ENCODE measurements around the gene CDYL.

CDYL gene

GRCh38 chr6:4774715-4775493 lies 1.3 kb upstream of the CDYL start:
- DNase-seq = peak; percentile 49

DNA sequence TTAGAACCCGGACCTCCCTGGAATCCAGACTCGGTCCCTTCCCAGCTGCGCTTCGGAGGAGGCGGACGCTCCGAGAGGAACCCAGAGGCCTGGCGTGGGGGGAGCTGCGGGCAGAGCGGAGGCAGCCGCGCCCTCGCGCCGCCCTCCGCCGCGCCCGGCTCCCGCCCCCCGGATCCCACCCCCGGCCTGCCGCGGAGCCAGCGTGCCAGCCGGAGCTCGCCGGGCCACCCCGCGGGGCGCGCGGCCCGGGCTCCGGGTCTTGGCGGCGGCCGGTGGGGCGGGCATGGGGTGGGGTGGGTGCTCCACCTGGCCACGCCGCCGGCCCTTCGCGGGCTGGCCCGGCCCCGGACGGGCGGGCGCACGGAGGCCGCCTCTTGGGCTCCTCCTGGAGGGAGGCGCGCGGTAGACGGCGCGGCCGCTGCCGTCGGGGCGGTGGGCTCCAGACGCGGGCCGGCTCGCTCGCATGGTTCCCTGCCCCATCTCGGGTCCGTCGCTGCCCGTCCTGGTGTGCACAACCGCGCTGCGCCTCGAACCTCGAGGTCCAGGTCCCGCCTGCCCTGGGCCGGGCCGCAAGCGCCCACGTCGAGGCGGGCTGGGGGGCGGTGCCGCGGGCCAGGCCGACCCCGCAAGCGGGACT lies 592 bp upstream of the CDYL start:
- peak; percentile 67 for DNase-seq

- peak; percentile 42 for DNase-seq
Measured at GRCh38 chr6:4776493-4777393, 539 bp downstream of the CDYL start.

DNA sequence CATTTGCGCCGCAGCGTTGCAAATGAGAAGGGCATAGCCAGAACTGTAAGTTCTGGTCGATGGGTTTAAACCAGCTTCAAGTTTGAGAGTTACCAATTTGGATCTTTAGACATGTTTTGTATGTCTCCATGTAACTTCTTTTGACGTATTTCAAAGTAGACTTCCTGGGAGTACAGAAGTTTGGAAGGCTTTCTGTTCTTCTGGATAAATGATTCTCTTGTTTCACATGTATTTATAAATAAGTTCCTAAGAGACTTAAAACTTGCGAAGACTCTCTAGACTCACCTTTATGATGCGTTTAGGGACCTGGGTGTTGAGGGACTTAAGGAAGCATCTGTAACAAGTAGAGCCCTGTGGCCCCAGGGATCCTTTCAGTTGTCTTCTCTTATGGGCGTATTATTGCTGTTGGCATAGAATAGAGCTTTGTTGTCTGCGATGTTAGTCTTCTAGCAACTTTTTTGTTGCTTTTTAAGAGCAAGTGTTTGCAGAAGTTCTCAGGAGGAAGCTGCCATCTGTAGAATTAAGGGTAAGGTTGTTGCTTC lies 1.3 kb downstream of the CDYL start:
- no peak for DNase-seq

- no peak for DNase-seq
Measured at GRCh38 chr6:4778086-4778485, 1.9 kb downstream of the CDYL start.

DNA sequence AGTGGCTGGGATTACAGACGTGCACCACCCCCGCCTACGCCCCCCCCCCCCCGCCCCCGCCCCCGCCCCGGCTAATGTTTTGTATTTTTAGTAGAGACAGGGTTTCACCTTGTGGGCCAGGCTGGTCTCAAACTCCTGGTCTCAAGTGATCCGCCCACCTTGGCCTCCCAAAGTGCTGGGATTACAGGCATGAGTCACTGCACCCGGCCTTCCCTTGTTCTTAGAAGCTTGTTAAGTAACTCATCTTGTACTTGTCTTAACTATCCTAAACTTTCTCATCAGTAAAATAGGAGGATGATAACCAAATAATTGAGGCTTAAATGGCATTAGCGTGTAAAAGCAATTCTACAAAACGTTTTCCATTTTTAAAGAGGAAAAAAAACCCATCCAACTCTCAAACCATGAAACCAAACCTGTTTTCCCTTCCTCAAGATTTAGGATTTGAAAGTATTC lies 4.2 kb downstream of the CDYL start:
- DNase-seq = no peak

- peak; percentile 4 for DNase-seq
Measured at GRCh38 chr6:4781426-4781825, 5.2 kb downstream of the CDYL start.

- no peak for DNase-seq
Measured at GRCh38 chr6:4781967-4782575, 5.9 kb downstream of the CDYL start.

DNA sequence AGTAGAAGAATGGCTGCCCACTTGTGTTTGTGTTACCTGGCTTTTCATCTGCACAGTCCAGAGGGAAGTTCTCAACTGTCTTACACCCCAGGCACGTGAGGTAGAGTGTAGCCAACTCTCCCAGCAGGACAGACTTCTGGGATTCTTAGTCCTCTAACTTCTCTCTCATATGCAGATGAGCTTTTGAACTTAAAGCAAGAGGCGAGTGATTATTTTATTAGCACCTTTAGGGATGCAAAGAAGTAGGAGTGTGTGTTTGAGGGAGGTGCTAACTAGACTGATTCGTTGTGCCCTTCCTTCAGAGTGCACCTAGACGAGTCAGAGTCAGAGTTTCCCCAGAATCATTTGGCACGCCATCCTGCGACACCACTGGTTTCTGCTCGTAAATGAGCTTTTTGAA lies 10.8 kb downstream of the CDYL start:
- DNase-seq = no peak

DNA sequence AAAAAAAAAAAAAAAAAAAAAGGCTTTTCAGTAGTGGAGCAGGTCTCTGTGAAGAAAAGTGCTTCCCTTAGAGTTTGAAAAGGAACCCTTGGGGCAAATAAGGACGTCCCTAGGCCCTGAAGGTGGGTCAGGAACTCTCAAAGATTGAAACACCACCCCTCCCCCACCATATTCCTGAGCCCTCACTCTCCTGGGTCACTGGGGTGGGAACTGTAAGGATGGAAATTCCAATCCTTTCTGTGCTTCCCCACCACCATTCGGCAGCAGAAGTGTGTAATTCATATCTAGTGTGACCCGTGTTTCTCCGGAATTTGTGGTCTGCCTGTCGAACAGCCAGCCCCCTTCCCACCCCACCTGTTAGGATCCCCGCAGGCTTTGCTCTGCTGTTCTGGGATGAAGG lies 12.3 kb downstream of the CDYL start:
- no peak for DNase-seq

- no peak for DNase-seq
Measured at GRCh38 chr6:4788953-4789584, 12.9 kb downstream of the CDYL start.

- no peak for DNase-seq
Measured at GRCh38 chr6:4790158-4790899, 14.1 kb downstream of the CDYL start.

GRCh38 chr6:4794140-4794707 lies 18.0 kb downstream of the CDYL start:
- DNase-seq = peak; percentile 69

- DNase-seq = no peak
Measured at GRCh38 chr6:4797587-4797986, 21.4 kb downstream of the CDYL start.

- no peak for DNase-seq
Measured at GRCh38 chr6:4799912-4800311, 23.7 kb downstream of the CDYL start.

GRCh38 chr6:4800662-4801061 lies 24.5 kb downstream of the CDYL start:
- DNase-seq = no peak

GRCh38 chr6:4801491-4802110 lies 25.4 kb downstream of the CDYL start:
- DNase-seq = no peak

DNA sequence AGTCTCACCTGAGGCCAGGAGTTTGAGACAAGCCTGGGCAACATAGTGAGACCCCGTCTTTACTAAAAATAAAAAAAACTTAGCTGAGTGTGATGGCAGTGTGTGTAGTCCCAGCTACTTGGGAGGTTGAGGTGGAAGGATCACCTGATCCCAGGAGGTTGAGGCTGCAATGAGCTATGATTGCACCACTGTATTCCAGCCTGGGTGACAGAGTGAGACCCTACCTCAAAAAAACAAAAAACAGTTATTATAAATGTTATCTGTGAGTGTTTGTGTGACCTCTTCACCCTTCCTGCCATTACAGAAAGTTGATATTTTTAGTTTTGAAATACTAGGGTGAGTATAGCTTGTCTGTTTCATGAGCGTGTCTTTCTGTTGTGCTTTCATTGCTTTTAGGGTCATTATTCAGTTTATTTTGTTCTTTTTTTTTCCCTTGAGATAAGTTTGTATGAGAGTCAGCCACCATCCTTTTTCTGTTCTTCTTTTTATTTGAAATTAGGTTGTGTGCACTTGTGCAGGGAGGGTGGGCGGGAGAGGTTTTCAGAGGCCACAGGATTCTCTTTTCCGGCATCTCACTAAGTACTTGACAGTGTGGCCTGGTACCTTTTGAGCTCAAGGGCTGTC lies 26.2 kb downstream of the CDYL start:
- no peak for DNase-seq

DNA sequence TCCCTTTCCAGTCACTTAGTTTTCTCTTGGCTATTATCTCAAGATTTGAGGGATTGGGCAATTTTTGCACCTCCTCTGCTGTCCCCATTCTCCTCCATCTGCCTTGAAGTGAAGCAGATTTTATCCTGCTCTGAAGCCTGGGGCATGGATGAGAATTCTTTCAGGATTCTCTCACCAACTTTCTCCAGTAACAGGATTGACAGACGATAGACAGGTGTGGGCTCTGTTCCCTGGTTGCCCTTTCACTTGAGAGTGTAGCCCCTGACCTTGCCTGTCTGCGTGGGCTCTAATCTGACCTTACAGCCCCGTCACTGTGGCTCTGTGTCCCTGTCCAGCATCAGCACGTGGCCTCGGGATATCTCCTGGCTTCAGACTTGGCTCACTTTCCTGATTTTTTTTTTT lies 27.1 kb downstream of the CDYL start:
- no peak for DNase-seq

DNA sequence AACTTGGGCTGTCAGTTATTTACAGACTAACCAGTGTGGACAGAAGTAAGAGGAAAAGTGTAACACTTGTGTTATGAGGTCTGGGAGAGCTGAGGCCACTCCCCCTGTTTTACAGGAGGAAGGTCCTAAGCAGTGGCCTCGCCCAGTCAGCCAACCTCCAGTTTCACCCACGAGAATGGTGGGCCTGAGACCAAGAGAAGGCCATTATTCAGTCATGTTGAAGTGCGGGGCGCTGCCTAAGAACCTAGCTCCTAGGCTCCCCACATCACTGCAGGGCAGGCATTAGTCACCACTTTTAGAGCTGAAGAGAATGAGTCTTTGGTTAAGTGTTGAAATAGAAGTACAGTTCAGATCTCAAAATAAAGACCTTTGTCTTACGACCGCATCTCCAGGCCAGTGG lies 27.9 kb downstream of the CDYL start:
- no peak for DNase-seq
